ENCODE data around the gene SLC22A2. TPM values are rescaled to one million over a fixed set of nuclear protein-coding genes. Genes with fewer than 3 reads are reported as not detected.

SLC22A2 gene
- total RNA-seq, 4 donors from 2014 or later: not detected

DNA sequence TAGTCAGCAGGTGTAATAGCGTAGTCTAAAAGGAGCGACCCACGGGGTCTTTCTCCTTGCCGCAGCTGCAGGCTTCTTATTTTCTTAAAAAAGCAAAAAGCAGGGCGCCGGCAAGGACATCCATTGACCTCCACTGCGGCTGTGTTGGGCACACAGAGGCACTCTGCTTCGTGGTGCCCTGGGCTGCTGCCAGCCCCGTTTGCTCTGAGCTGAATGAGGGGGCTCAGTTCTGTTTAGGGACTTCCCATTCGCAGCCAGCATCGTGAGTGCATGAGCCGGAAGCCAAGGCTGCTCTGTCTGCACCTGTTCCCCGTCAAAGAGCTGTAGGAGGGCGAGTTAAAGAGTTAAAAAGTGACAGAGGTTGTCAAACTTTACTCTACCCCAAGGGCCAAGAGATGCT lies 1.7 kb upstream of the SLC22A2 start:
- TF ChIP-seq, protein P1, sequence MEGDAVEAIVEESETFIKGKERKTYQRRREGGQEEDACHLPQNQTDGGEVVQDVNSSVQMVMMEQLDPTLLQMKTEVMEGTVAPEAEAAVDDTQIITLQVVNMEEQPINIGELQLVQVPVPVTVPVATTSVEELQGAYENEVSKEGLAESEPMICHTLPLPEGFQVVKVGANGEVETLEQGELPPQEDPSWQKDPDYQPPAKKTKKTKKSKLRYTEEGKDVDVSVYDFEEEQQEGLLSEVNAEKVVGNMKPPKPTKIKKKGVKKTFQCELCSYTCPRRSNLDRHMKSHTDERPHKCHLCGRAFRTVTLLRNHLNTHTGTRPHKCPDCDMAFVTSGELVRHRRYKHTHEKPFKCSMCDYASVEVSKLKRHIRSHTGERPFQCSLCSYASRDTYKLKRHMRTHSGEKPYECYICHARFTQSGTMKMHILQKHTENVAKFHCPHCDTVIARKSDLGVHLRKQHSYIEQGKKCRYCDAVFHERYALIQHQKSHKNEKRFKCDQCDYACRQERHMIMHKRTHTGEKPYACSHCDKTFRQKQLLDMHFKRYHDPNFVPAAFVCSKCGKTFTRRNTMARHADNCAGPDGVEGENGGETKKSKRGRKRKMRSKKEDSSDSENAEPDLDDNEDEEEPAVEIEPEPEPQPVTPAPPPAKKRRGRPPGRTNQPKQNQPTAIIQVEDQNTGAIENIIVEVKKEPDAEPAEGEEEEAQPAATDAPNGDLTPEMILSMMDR (IDR thresholded peaks at IDR 0.05): no peak
- TF ChIP-seq POLR2A (IDR thresholded peaks at IDR 0.05): no peak
- no peak for TF ChIP-seq POLR2AphosphoS5 (IDR thresholded peaks at IDR 0.05)
- Histone ChIP-seq H3K4me3 (no peak overlapping the region), H3K27me3 (no peaks in the 10 kb centered on the region), H3K4me1 (peaks cover 0 to 23% (median 8%) of the 10 kb centered on the region in 4 donors), H3K27ac (peak overlapping the region in 1 of 4 donors; percentile 19), H3K36me3 (no peaks in the 10 kb centered on the region), H3K9me3 (no peaks in the 10 kb centered on the region)
- no peak for DNase-seq
- in situ Hi-C loops (cut with MboI; ENCODE audit: low pct_ligation_motif_present in 1 of 4, low pct_unique_long_range_greater_than_20kb in 1 of 4, low sequenced_read_pairs in 3 of 4): no loop called here
- WGBS, 2 donors (ENCODE audit: low coverage in 1 of 2): 70 to 92% methylated on average over 2 to 14 of the region's 14 CpGs
- intact Hi-C loops (cut with DNase I; ENCODE audit: low total_unique reads): no loop called here

DNA sequence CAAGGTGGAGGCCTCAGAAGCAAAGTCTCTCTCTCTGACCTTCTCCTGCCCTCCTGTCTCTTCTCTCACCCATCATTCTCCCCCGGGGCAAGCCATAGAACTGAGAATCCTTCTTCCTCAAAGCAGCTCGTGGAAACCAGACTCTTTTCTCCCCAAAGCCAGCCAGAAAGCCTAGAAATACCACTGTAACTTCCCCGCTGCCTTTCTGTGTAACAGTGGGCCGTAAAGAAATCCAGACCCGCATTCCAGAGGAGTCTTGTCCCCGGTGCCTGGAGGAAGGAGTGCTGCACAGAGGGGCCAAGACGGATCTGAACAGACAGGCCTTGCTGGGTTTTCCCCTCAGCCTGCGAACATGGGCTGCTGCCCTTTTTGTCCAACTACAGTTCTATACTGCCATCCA lies 977 bp upstream of the SLC22A2 start:
- no peak for DNase-seq
- in situ Hi-C loops (cut with MboI; ENCODE audit: low pct_ligation_motif_present in 1 of 4, low pct_unique_long_range_greater_than_20kb in 1 of 4, low sequenced_read_pairs in 3 of 4): no loop called here
- 20 to 61% methylated on average over 2 to 8 of the region's 8 CpGs for WGBS, 2 donors (ENCODE audit: low coverage in 1 of 2)
- peak overlapping the region in 3 of 4 donors; percentile 42 to 70 (median 55) for H3K27ac ChIP-seq
- intact Hi-C loops (cut with DNase I; ENCODE audit: low total_unique reads): no loop called here
- TF ChIP-seq POLR2AphosphoS5 (IDR thresholded peaks at IDR 0.05): no peak
- no peak for TF ChIP-seq EP300 (IDR thresholded peaks at IDR 0.05; ENCODE audit: low read depth)
- TF ChIP-seq, protein P1 (IDR thresholded peaks at IDR 0.05): no peak
- no peak for TF ChIP-seq POLR2A (IDR thresholded peaks at IDR 0.05)
- no peaks in the 10 kb centered on the region for H3K9me3 ChIP-seq
- no peaks in the 10 kb centered on the region for H3K27me3 ChIP-seq
- H3K4me3 ChIP-seq: no peak overlapping the region
- H3K4me1 ChIP-seq: peaks cover 0 to 27% (median 7%) of the 10 kb centered on the region in 4 donors
- H3K36me3 ChIP-seq: no peaks in the 10 kb centered on the region

DNA sequence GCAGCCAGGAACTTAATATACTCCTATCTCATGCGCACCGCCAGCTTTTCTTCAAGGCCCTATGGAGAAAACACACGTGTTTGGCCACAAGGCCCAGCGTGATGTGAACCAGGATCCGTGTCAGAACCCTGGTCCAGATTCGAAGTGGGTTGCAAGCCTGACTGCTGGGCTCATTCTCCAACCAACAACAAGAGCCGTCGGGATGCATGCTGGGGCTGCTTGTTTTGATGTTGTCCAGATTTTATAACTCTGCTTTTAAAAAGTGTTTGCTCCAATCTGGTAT lies 463 bp upstream of the SLC22A2 start:
- TF ChIP-seq POLR2A (IDR thresholded peaks at IDR 0.05) (no peak), POLR2AphosphoS5 (IDR thresholded peaks at IDR 0.05) (no peak), EP300 (IDR thresholded peaks at IDR 0.05; ENCODE audit: low read depth) (no peak)
- TF ChIP-seq, protein P1 (IDR thresholded peaks at IDR 0.05): no peak
- Histone ChIP-seq H3K27ac (peak overlapping the region in 3 of 4 donors; percentile 42 to 70 (median 55)), H3K27me3 (no peaks in the 10 kb centered on the region), H3K4me1 (peaks cover 0 to 28% (median 5%) of the 10 kb centered on the region in 4 donors), H3K36me3 (no peaks in the 10 kb centered on the region), H3K4me3 (no peak overlapping the region), H3K9me3 (no peaks in the 10 kb centered on the region)
- intact Hi-C loops (cut with DNase I; ENCODE audit: low total_unique reads): no loop called here
- WGBS, 2 donors (ENCODE audit: low coverage in 1 of 2): 75 to 87% methylated on average over 3 to 8 of the region's 8 CpGs
- in situ Hi-C loops (cut with MboI; ENCODE audit: low pct_ligation_motif_present in 1 of 4, low pct_unique_long_range_greater_than_20kb in 1 of 4, low sequenced_read_pairs in 3 of 4): no loop called here
- no peak for DNase-seq

DNA sequence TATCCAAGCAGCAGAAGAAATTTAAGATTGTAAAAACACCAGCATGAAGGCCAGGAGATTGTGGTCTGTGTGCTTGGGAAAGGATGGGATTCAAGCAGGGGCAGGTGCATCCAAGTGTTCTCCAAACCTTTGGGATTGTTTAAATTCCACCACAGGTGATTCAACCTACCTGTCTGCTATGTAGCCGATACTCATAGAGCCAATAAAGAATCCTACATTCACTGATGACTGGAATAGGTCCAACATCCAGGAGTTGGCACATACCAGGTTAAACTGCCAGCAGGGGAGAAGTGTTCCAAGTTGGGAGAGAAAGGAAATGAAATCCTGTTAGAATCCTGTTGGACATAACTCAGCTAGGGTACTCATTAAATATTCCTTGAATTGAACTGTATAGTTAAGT lies 2.2 kb downstream of the SLC22A2 start:
- no peaks in the 10 kb centered on the region for H3K27me3 ChIP-seq
- no peak overlapping the region for H3K27ac ChIP-seq
- no peak overlapping the region for H3K4me3 ChIP-seq
- intact Hi-C loops (cut with DNase I; ENCODE audit: low total_unique reads) (no loop called here), in situ Hi-C loops (cut with MboI; ENCODE audit: low pct_ligation_motif_present in 1 of 4, low pct_unique_long_range_greater_than_20kb in 1 of 4, low sequenced_read_pairs in 3 of 4) (no loop called here)
- TF ChIP-seq POLR2A (IDR thresholded peaks at IDR 0.05): no peak
- TF ChIP-seq EP300 (IDR thresholded peaks at IDR 0.05; ENCODE audit: low read depth): no peak
- TF ChIP-seq, protein P1 (IDR thresholded peaks at IDR 0.05): no peak
- TF ChIP-seq POLR2AphosphoS5 (IDR thresholded peaks at IDR 0.05): no peak
- no peaks in the 10 kb centered on the region for H3K9me3 ChIP-seq
- no peak for DNase-seq
- H3K4me1 ChIP-seq: peaks cover 0 to 19% (median 0%) of the 10 kb centered on the region in 4 donors
- no peaks in the 10 kb centered on the region for H3K36me3 ChIP-seq
- WGBS, 2 donors (ENCODE audit: low coverage in 1 of 2): 61 to 80% methylated on average over 1 of the region's 1 CpG
